ENCODE data around the gene AKAP12.

AKAP12 gene

DNA sequence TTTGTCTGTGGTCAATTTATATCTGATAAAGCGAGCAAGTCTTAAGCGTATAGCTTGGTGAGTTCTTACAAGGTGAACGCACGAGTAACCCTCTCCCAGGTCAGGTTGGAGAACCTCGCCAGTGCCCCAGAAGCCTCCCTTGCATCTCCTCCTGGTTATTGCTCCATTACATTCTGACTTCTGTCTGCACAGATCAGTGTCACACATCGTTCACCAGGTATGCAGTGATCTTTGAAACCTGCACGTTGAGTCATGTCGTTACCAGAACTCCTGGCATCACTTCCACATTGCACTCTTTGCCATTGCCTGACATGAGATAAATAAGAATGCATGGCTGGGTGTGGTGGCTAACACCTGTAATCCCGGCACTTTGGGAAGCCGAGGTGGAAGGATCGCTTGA, 44.2 kb downstream of the AKAP12 start:
- DNase-seq, result no peak

DNA sequence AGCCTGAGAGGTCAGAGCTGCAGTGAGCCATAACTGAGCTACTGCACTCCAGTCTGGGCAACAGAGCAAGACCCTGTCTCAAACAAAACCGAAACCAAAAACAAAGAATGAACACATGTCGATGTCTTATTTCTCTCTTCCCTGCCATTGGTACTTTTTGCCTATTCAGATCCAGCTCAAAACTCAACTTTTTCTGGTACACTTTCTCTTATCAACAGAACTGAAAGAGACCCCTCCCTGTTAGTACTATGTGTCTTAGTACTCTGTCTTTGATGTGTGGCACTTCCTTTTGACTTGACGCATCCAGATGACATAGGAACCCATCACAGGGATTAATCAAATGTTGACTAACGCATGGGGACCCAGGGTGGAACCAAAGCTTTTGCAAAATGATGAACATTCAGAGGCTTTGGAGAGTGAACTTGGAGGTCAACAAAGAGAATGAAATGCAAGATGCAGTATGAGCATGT, 44.8 kb downstream of the AKAP12 start:
- no peak for DNase-seq

DNA sequence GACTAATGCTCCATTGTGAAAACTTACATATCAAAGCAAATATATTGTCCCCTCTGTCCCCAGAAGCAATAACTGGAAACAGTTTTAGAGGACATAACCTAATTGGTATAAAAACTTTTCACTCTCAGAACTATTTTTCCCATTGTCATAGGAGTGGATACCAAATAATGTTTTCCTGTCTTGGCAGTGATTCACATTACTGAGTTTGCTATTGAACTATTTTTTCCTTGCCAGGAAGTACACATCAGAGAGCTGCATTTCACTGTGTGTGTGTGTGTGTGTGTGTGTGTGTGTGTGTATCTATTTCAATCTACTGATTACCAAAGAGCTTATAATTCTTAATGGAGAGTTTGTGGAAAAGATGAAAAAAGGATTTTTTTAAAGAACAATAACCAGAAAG, 45.4 kb downstream of the AKAP12 start:
- no peak for DNase-seq

DNA sequence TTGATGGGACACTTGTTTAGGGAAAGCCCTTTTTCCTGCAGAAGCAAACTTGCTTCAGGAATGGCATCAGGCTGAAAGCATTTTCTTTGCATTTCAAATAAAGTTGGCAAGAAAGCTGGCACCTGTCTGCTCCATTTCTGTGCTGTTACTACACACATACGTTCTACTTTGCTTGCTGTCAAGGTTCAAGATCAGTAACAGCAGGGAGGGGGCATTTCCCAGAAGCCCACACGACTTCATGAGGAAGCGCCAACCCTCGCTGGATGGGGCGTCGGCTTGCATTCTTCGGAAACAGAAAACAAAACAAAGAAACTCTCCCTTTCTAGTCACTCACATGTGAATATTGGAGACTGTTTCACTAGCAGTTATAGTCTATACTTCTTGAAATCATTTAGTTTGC, 46.4 kb downstream of the AKAP12 start:
- DNase-seq, result no peak

DNA sequence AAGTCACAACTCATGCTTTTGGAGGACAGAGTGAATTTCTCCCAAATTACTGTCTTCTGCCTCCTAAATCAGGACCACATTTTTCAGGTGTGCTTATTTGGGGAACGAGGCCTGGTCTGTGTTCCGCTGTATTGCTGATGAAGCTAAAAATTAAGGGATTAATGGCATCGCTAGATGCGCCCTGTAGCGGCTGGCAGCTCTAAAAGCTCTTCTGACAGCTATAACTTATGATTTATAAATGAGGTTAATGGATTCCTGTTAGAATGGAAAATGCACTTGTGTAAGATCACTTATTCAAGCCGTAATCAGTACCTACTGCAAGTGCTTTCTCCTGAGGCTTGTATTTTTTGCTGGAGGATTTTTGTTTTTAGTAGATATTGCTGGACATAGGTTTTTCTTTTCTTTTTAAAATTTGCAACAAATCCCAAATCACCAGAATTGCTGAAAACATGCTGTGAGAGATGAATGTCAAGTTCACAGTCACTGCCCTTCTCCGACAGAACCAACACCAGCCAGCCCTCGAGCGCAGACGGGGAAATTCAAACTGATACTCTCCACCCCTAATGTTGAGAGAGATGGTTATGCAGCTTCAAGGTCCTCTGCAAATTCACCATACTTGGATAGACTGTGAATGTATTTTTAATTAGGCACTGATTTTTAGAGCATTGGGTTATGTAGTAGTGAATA, 49.1 kb downstream of the AKAP12 start:
- no peak for DNase-seq

DNA sequence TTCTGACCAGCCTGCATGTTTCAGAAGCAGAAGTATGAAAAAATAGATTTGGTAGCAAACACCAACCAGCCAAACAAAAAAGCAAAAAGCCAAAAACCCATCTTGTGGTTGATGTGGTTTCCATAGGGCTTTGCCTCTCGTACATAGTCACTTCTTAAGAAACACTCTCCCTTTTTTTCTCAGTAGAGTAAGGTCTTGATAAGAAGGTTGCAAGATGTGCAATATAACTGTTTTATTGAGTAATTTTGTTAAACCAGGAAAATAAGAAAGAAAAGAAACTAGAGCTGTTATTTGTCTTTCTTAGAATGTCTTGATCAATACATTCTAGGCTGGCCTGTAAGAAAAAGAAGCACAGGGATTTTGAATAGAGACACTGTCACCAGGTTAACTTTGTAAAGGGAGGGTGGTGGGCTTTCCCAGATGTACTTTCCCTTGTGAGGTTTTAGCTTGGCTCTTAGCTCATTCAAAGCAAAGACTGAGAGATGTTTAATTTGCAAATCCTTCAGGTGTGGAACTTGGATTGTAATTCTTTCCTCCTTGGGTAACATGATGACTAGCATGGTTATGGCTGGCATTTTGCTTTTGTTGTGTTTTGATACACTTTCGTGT, 49.7 kb downstream of the AKAP12 start:
- peak; percentile 15 for DNase-seq

DNA sequence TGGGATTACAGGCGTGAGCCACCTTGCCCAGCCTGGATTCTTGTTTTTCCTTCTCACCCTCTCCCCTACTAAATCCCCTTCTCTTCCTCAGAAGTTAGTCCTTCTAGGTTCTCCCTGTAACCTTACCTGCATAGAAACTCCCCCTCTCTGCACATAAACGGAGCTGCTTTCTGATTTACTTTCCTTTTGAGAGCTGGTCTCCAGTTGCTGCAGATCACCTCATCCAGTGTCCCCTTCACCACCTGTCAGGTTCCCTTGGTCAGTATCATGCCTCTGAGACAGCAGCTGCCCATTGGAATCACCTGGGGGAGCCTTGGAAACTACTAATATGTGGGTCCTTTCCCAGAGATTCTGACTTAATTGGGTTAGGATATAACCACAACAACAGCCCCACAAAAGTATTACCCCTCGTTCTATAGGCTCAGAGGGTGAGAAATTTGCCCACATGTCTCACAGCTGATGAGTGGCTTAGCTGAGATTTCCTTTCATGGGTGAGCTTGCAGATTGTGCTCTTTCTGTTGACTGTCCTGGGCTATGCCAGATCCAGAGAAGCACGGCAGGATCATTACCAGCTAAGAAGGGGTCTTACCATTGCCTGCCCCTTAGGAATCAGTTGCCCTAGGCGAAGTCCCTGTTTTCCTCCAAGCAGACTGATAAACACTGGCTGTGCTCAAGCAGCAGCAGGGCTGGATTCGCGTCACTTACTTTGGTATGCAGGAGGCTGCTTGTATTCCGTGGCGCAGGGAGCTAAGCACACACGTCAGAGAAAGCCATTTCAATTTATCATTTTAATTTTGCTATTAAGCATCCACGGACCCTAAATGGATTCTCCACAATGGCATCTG, 51.3 kb downstream of the AKAP12 start:
- no peak for DNase-seq

DNA sequence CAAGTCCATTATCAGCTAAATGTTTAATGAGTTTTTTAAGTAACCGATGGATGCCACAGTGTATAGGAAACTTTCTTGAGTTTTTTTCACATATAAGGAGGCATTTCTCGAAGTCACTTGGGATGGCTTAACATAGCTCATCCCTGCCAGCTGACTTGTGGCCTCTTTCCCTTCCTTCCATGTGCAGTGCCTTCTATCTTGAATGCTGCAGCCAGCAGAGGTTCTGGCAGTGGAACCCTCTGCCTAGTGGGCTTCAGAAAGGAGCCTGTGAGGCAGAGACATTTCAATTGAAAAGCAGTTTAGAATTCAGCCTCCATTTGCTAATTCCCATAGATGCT, 51.9 kb downstream of the AKAP12 start:
- DNase-seq, result no peak

DNA sequence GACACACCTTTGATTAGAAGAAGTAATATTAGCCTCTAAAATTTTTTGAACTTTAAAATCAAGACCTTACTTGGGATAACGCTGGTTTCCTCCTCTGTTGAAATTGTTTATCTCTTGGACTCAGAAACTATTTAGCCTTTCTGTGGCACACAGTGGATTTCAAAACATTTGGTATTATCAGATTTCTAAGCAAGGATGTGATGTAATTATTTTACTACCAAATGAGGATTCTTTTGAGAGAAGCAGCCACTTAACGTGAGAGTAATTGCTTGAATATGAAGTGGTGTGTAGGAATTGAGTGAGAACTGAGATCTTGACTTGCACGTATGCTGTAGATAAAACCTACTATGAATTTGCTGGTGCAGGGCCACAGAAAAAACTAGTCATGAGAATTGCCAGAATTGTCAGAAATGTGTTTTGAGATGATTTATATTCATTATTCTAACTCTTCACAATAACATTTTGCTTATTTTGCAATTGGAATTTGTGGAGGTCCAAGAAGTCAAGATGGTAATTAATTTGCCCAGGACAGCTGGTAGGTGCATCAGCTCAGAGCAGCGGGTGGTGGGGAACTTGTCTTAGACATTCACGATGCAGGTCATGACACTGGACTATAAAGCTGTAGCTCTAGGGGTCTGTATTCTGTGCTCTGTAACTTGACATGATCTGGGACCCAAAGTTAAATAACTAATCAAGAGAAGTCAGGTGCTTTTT, 53.4 kb downstream of the AKAP12 start:
- no peak for DNase-seq

DNA sequence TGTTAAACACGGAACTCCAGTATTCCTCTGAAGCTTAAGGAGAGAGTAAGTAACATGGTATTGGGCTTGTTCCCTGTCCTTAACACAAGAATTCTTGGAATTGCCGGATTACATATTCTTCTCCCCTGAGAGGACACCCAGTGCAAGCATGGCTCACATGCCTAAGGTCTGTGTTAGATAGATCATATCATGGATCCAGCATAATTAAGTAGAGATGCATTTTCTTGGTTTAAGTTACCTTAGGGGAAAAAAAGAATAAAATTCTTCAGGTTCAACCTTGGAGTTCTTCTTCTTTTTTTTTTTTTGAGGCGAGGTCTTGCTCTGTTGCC, 53.9 kb downstream of the AKAP12 start:
- no peak for DNase-seq

DNA sequence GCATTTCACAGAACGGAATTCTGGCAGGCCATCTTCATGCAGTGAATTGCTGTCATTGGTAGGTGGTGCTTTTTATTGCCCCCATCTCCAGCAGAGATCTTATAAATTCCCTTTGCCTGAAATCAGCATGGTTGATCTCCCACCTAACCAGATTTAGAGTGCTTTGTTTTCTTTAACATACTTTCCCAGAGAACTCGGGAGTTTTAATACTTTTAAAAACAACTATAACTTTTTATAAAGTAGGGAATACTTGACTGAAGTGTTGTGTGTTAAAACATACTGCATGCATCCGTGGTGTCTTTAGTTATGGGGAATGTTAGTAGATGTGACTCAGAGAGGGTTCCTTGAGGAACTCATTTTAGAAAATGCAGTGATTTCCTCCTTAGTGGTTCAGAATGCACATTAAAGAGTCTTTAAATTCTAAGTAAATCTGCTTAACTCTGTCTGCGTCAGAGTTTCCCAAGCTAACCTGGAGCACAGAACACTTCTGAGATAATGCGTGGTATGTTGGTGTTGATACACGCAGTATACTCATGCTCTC, 54.9 kb downstream of the AKAP12 start:
- no peak for DNase-seq

DNA sequence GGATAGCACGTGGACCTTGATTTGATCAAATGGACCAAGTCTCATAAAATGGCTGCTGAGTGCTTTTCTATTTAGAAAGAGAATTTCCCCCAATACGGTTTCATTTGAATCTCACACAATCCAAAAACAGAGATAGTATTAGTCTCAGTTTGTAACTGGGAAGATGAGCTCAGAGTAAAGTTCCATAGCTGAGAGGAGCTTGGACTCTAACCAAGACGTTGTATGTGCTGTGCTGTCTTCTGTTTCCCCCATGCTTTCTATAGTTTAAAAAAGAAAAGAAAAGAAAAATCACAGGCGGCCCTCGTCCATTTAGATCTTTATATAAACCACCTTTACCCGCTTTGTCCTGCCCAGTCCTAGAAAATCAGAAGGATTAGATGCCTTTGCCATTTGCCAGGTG, 58.1 kb downstream of the AKAP12 start:
- DNase-seq, result no peak

DNA sequence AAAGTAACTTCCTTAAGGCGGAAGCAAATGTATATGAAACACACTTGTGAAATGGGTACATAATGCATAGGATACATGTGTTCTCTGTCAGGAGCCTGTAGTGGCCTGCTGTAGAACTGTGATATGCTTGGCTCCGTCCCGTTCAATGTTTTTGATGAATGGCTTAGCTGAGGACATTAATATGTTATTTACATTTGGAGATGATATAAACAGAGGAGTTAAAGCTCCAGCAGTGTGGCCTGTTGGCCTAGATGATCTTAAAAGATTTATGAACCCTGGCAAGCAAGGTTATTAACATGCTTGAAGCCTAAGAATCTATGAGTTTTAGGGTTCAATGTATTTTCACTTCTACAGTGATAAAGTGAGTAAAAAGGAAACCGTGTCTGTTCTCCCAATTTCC, 59.2 kb downstream of the AKAP12 start:
- no peak for DNase-seq

DNA sequence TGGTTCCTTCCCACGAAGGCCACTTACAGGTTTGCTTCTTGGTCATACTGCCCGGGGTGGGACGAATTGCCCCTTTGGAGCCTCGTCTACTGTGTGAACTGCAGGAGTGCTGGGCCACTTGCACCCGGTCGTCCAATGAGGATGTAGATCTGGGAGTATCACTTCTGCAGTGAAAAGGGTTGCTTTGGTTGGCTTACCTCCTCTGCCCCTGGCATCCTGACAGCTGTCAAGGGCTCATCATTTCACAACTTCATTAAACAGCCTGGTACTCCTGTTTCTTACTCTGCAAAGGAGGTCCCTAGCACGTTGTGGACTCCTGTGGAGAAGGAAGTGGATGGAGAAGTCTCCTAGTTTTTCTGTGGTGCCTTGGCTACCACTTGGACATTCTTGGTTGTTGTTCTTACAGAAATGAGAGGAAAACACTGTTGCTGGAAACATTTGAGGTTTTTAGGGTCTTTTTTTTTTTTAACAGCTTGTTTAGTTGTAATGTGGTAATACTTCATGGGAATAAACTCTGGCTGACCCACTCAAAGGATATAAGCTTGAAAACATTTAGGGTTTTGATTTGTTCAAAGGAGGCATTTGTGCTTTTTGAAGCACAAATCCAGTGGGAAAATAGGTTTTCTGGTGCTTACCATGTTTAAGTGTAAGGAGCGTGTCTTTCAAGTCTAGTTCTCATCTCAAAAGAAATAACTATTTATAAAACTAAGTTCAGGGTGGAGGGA, 60.7 kb downstream of the AKAP12 start:
- no peak for DNase-seq

DNA sequence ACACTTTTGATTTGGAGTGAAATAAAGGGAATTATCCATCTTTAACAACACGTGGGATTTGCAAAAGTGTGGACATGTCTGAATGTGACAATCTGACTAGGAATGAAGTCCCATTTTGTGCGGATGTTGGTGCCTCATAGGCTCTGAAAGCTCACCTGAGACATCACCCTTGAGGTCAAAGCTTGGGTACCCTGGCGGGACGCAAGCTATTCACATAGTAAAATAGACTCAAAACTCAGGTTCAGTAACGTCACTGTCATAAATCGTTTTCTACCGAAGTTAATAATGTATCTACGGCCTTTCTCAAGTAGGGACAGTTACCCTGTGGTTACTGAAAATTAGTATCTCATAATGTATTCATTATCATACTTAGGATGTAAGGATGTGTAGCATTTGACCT, 61.8 kb downstream of the AKAP12 start:
- DNase-seq, result no peak

DNA sequence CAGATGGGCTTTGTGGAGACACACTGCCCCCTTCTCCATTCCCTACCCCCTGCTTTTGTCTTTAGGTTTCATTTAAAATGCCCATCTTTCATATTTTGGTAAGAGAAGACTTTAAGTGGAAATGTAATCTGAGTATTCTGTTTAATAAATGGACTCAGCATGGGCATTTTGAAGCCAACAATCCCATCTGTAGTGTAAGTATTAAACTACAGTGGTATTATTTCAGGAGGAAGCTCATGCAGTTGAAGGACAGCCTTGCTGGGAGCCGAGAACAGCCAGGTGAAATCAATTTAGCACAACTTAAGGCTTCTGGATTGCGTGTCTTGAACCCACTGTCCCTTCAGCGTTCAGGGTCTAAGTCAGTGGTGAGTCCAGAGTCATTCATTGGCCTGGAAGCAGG, 63.5 kb downstream of the AKAP12 start:
- no peak for DNase-seq

DNA sequence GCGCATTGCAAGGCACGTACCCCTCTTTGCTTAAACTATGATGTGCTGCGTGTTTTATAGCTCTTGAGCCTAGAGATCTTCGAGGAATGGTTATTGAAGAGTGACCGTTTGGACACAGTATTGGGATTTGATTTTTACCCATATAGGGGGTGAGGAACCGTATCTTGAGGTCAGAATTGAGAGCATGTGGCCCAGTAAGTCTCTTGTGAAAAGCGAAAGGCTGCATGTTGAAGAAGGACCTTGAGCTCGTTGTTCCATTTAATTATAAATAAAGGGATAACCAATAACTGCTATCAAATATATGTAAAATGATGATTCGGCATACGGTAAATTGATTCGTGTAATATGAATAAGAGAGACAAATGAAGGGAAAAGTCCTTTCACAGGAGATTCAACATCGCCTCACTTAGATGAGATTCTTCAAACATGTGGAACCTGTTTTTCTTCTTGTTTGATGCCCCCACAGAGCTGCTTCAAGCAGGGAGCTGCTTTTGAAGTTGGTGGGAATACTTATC, 66.6 kb downstream of the AKAP12 start:
- no peak for DNase-seq

DNA sequence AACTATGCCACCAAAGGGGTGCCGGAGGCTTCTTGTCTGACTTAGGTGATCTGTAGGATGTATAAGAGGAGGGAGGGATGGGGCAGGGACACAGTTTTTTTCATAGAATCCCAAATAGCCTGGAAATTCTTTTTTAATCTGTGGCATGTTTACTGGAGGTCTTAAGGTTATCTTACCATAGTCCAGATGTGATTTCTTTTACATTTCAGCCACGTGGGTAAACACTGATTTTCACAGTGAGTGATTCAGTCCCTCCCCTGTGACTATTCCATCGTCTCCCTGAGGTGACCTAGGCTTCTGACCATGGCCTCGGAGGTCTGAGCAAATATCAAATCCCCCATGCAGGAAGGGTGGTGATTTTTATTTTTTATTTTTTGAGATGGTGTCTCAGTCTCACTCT, 67.7 kb downstream of the AKAP12 start:
- no peak for DNase-seq

DNA sequence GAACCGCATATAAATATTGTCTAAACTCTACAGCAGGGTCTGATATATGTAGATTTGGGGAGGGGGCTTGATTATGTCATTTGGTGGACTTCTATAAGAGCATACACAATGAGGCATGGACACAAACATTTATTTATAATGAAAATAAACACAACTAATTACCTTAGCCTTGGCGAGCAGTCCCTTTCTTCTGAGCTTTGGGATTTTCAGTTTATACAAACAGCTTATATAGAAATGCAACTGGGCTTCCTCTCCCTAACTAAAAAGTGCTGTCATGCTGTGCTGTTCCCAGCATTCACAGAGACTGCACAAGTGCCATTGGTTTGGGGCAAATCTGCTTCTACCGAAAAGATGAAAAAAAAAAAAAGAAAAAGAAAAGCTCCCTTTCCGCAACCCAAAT, 69.9 kb downstream of the AKAP12 start:
- no peak for DNase-seq

DNA sequence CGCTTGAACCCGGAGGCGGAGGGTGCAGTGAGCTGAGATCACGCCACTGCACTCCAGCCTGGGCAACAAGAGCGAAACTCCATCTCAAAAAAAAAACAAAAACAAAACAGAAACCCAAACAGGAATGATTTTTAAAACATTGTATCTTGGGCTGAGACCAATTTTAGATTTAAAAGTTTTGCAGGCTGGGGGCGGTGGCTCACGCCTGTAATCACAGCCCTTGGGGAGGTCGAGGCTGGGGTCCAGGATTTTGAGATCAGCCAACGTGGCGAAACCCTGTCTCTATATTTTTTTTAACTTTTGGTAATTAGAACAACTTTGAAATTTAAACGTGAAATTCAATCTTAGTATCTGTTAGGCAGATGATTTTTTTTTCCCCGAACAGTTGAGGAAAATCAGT, 70.5 kb downstream of the AKAP12 start:
- DNase-seq, result no peak

DNA sequence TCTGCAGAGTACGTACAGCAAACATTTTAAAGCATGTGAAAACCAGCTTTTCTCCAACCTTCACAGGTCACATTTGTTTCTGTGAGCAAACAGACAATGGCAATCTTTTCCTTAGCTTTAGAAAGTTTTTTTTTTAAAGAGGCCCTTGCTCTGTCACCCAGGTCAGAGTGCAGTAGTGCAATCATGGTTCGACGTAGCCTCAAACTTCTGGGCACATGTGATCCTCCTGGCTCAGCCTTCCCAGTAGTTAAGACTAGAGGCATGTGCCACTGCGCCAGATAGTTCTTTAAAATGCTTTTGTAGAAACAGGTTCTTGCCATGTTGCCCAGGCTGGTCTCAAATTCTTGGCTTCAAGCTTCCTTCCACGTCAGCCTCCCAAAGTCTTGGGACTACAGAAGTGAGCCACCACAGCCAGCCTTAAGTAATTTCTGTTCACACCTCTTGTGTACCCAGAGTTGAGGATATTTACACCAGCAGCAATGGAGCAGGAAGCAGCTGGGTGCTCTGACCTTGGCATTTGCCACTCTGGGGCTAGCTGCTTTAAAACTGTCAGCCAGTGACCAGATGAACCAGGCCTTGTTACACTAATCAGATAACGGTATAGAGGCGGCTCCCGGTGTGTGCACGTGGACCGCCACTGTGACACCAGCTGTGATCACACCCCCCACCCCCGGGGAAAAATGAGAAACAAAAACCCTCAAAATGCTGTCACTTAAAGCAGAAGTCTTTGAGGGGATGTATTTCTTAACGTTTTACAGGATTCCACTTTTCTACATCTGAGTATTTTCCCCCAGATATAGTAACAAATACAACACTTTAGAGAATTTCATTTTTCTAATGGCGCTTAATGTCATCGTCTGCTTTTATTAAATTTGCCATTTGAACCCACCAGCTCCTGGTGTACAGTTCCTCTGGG, 71.3 kb downstream of the AKAP12 start:
- no peak for DNase-seq

Measured in CD4-positive, alpha-beta T cell treated with Interleukin-4 for 4 hours (primary cell).